ENCODE results near the gene ZBTB7C.

The ZBTB7C gene

DNA sequence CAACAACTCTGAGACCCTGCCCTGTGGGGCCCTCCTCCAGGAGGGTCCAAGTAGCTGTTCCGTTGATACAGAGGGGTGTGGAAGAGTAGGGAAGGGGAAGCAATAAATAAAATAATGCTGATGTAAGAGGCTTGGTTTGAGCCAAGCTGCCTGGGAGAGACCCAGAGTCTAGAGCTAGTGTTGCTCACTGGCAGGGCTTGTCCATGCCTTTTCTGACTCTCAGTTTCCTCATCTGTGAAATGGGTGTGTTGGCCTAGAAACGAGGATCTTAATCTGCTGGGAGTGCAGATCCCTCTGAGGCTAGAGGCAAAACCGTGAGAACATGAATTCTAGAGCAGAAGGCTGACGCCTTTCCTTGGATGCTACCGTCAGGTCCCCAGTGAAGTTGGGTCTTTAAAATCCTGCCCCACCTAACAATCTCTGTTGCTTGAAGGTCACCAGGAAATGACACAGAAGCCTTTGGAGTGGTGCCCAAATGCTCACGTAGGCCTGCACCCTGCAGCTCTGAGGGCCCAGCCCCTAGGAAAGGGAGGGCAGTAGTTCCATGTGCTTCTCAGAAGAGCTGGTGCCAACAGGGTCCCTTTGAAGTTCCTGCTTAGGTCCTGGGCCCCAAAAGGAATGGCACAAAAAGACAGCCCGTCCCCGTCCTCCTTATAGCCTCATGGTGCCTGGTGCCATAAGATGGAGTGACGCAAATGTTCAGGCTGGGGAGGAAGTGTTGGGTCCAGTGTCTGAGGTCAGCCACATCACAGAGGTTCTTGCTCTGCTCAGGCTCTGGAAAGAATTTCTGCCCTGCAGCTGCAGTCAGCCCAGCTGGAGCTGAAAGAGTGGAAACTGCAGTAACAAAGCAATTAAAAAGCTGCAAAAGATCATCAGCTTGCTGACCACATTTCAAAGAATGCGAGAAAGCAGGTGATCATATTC, 405.5 kb downstream of the ZBTB7C start:
- peak overlapping the region; percentile 22 for H3K4me2 ChIP-seq (ENCODE audit: low read length)
- no peak overlapping the region for H3K4me3 ChIP-seq (ENCODE audit: low read length)
- no peaks in the 10 kb centered on the region for H3K9me3 ChIP-seq (replicated peaks; ENCODE audit: low read length)
- H3K27me3 ChIP-seq (ENCODE audit: control insufficient read depth, insufficient read depth, low read length), result peaks cover 6% of the 10 kb centered on the region
- H3K9ac ChIP-seq (ENCODE audit: low read depth, low read length), result peak overlapping the region; percentile 27
- H3K36me3 ChIP-seq (ENCODE audit: insufficient read depth, low read length), result no peaks in the 10 kb centered on the region
- H3K4me1 ChIP-seq (ENCODE audit: control insufficient read depth, insufficient read depth, low read length), result peaks cover 18% of the 10 kb centered on the region

DNA sequence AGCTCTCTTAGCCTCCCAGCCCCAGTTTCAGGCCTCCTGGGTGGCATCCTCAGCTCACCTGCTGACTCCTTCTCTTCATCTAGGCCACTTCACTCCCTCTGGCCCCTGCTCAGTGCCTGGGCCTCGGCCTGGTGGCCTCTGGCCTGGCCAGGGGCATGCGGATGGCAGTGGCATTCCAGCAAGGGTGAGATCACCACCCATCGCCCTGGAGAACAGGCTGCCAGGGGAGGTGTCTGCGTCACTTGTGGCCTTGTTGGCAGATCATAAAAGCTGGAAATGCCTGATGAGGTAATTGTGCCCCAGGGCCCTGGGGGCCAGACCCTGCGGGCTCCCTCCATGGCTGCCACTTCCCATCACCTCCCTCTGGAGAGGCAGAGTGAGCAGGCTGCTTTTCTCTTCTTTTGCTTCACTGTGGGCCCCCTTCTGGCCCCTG, 406.2 kb downstream of the ZBTB7C start:
- H3K36me3 ChIP-seq (ENCODE audit: insufficient read depth, low read length), result no peaks in the 10 kb centered on the region
- H3K27me3 ChIP-seq (ENCODE audit: control insufficient read depth, insufficient read depth, low read length), result peaks cover 6% of the 10 kb centered on the region
- H3K4me1 ChIP-seq (ENCODE audit: control insufficient read depth, insufficient read depth, low read length), result peaks cover 18% of the 10 kb centered on the region
- H3K4me3 ChIP-seq (ENCODE audit: low read length), result no peak overlapping the region
- peak overlapping the region; percentile 22 for H3K4me2 ChIP-seq (ENCODE audit: low read length)
- H3K9ac ChIP-seq (ENCODE audit: low read depth, low read length), result peak overlapping the region; percentile 27
- no peaks in the 10 kb centered on the region for H3K9me3 ChIP-seq (replicated peaks; ENCODE audit: low read length)

DNA sequence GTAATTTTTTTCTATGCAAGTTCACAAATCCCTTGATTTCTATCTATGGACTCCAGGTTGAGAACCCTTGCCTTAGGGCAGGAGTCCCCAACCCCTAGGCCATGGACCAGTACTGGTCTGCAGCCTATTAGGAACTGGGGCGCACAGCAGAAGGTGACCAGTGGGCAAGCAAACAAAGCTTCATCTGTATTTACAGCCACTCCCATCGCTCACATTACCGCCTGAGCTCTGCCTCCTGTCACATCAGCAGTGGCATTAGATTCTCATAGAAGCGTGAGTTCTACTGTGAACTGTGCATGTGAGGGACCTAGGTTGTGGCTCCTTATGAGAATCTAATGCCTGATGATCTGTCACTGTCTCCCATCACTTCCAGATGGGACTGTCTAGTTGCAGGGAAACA, 408.5 kb downstream of the ZBTB7C start:
- Histone ChIP-seq H3K27me3 (ENCODE audit: control insufficient read depth, insufficient read depth, low read length) (peaks cover 3% of the 10 kb centered on the region), H3K9me3 (replicated peaks; ENCODE audit: low read length) (peaks cover 5% of the 10 kb centered on the region), H3K9ac (ENCODE audit: low read depth, low read length) (no peak overlapping the region), H3K4me3 (ENCODE audit: low read length) (no peak overlapping the region), H3K4me2 (ENCODE audit: low read length) (no peak overlapping the region), H3K36me3 (ENCODE audit: insufficient read depth, low read length) (no peaks in the 10 kb centered on the region), H3K4me1 (ENCODE audit: control insufficient read depth, insufficient read depth, low read length) (peaks cover 24% of the 10 kb centered on the region)

DNA sequence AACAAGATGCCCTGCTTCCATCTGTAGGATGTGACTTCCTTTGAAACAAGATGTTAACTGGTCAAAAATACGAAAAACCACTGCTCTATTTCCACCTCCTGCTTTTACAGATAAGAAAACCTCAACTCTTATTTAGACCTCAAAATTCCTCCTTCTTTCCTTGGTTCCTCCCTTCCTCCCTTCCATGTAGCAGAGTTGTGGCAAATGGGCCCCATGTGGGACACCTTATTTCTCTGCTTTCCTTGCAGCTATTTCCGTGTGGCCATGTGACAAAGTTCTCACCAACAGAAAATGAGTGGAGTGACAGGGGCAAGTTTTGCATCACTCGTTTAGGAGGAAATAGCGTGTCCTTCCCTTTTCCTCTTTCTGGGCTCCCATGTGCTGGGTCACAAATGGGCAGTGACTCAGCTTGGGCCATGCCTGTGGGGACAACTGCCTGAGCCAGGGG, 409.4 kb downstream of the ZBTB7C start:
- H3K4me2 ChIP-seq (ENCODE audit: low read length), result no peak overlapping the region
- H3K4me1 ChIP-seq (ENCODE audit: control insufficient read depth, insufficient read depth, low read length), result peaks cover 25% of the 10 kb centered on the region
- no peaks in the 10 kb centered on the region for H3K36me3 ChIP-seq (ENCODE audit: insufficient read depth, low read length)
- peaks cover 3% of the 10 kb centered on the region for H3K27me3 ChIP-seq (ENCODE audit: control insufficient read depth, insufficient read depth, low read length)
- no peak overlapping the region for H3K9ac ChIP-seq (ENCODE audit: low read depth, low read length)
- H3K4me3 ChIP-seq (ENCODE audit: low read length), result no peak overlapping the region
- H3K9me3 ChIP-seq (replicated peaks; ENCODE audit: low read length), result peaks cover 5% of the 10 kb centered on the region

DNA sequence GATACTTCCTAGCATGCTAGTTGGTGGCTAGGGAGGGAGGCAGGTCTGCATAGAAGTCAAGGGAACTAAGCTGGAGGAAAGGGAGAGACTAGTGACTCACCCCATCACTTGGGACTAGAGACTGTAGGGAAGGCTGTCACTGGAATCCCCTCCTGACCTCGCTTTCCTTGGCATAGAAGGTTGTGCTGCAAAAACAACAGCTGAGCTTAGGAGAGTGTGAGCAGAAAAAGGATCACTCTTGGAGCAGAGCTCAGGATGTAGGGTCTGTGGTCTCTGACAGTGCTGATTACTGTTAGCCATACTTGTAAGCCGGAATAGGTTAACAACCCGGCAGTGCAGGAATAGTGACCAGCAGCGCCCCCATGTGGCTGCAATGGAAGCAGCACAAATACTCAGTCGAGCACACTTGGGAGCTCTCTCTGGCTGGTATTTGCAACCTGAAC, 411.8 kb downstream of the ZBTB7C start:
- Histone ChIP-seq H3K4me1 (ENCODE audit: control insufficient read depth, insufficient read depth, low read length) (peaks cover 7% of the 10 kb centered on the region), H3K27me3 (ENCODE audit: control insufficient read depth, insufficient read depth, low read length) (peaks cover 10% of the 10 kb centered on the region), H3K9me3 (replicated peaks; ENCODE audit: low read length) (peaks cover 5% of the 10 kb centered on the region), H3K36me3 (ENCODE audit: insufficient read depth, low read length) (no peaks in the 10 kb centered on the region), H3K4me3 (ENCODE audit: low read length) (no peak overlapping the region), H3K9ac (ENCODE audit: low read depth, low read length) (no peak overlapping the region), H3K4me2 (ENCODE audit: low read length) (no peak overlapping the region)

DNA sequence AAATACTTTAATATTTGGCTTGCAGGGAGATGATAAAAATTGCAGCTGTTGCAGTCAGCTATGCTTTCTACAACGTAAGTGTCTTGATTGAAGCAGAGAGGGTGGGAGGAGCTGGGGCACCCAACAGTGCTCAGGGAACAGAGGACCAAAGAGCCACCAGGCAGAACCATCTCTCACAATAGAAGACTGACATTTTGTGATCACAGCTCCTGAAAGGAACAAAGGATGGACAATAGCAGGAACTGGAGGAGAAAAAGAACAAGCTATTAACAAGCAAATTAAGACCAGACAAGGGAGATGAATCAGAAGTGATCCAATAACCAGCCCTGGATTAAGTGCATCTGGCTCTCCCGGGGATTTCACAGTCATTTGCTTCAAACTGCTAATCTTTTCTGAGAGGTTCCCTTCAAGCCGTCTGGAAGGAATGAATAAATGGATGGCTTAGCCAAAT, 413.1 kb downstream of the ZBTB7C start:
- no peaks in the 10 kb centered on the region for H3K36me3 ChIP-seq (ENCODE audit: insufficient read depth, low read length)
- no peak overlapping the region for H3K4me3 ChIP-seq (ENCODE audit: low read length)
- H3K9me3 ChIP-seq (replicated peaks; ENCODE audit: low read length), result peaks cover 5% of the 10 kb centered on the region
- peak overlapping the region; percentile 42 for H3K4me2 ChIP-seq (ENCODE audit: low read length)
- H3K4me1 ChIP-seq (ENCODE audit: control insufficient read depth, insufficient read depth, low read length), result peaks cover 7% of the 10 kb centered on the region
- peaks cover 17% of the 10 kb centered on the region for H3K27me3 ChIP-seq (ENCODE audit: control insufficient read depth, insufficient read depth, low read length)
- H3K9ac ChIP-seq (ENCODE audit: low read depth, low read length), result no peak overlapping the region

DNA sequence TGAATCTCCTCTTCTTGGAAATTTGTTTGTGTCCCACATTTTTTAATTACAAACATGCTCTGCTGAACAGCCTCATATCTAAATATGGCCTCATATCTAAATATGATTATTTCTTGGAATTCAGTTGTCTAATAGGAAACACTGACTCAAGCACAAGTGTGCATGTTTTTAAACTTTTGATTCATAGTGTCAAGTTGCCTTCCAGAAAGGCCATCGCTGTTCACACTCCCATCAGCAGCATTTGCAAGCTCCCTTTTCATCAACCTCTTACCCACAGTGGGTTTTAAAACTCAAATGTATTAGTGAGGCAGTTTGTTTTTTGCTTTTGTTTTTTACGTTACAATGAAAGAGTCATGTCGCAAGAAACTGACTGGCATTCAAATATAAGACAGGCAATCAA, 413.5 kb downstream of the ZBTB7C start:
- Histone ChIP-seq H3K9ac (ENCODE audit: low read depth, low read length) (no peak overlapping the region), H3K4me1 (ENCODE audit: control insufficient read depth, insufficient read depth, low read length) (peaks cover 7% of the 10 kb centered on the region), H3K36me3 (ENCODE audit: insufficient read depth, low read length) (no peaks in the 10 kb centered on the region), H3K4me3 (ENCODE audit: low read length) (no peak overlapping the region), H3K27me3 (ENCODE audit: control insufficient read depth, insufficient read depth, low read length) (peaks cover 22% of the 10 kb centered on the region), H3K4me2 (ENCODE audit: low read length) (peak overlapping the region; percentile 42), H3K9me3 (replicated peaks; ENCODE audit: low read length) (peaks cover 5% of the 10 kb centered on the region)

DNA sequence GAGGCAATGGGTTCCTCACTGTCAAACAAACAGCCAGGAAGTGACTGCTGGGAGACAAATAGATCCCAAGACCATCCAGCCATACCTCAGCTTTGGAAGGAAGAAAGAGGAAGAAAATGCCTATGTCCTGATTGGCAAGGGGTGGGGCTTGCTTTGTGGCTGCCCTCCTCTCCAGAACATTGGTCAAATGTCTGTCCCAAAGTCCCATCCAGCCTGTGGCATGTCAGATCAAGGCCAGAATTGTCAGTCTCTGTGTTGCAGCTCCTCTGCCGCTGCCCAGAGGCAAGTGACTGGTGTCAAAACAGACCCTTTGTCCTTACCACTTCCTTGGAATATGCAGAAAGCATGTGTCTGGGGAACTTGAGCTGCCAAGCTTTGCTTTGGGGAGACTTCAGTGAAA, 415.8 kb downstream of the ZBTB7C start:
- H3K4me1 ChIP-seq (ENCODE audit: control insufficient read depth, insufficient read depth, low read length), result peaks cover 7% of the 10 kb centered on the region
- H3K27me3 ChIP-seq (ENCODE audit: control insufficient read depth, insufficient read depth, low read length), result peaks cover 27% of the 10 kb centered on the region
- H3K9ac ChIP-seq (ENCODE audit: low read depth, low read length), result no peak overlapping the region

DNA sequence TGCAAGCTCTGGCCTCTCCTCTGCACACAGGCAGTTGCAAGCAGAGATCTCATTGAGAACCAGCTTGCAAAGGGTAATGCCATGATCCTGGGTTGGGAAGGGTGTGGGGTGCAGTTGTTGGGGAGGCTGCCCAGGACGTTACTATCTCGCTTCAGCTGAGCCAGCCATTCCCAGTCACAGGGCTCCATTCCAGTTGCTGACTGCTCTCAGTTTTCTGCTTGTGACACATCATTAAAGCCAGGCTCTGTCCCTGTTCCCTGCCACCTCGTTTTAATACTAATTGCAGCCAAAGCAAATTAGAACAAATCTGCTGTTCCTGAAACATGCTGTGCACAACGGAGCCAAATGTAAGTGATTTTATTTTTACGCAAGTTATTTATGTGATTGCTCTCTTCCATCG, 416.2 kb downstream of the ZBTB7C start:
- Histone ChIP-seq H3K9me3 (replicated peaks; ENCODE audit: low read length) (peaks cover 5% of the 10 kb centered on the region), H3K4me1 (ENCODE audit: control insufficient read depth, insufficient read depth, low read length) (peaks cover 7% of the 10 kb centered on the region), H3K9ac (ENCODE audit: low read depth, low read length) (no peak overlapping the region), H3K4me3 (ENCODE audit: low read length) (no peak overlapping the region), H3K4me2 (ENCODE audit: low read length) (no peak overlapping the region), H3K36me3 (ENCODE audit: insufficient read depth, low read length) (no peaks in the 10 kb centered on the region), H3K27me3 (ENCODE audit: control insufficient read depth, insufficient read depth, low read length) (peaks cover 27% of the 10 kb centered on the region)

More for the DNA sequence above, 415.8 kb downstream of the ZBTB7C start:
- Histone ChIP-seq H3K4me2 (ENCODE audit: low read length) (no peak overlapping the region), H3K4me3 (ENCODE audit: low read length) (no peak overlapping the region), H3K36me3 (ENCODE audit: insufficient read depth, low read length) (no peaks in the 10 kb centered on the region), H3K9me3 (replicated peaks; ENCODE audit: low read length) (peaks cover 5% of the 10 kb centered on the region)

DNA sequence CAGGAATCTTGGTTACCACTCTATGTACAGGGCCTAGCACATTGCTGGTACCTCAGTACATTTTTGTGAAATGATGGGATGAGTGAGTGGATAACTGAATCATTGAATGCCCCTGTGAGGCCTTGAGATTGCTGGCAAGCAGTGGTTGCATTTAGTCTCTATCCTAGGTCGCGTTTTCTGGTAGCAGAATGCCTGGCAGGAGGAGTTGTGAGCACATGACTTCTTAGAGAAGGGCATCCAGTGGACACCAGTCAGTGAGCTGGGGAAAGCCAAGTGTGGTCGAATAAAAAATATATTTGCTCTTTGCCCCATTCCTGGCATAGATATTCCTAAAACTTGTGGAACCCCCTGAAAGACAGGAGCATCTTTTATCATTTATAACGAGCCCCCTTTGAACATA, 416.9 kb downstream of the ZBTB7C start:
- Histone ChIP-seq H3K9me3 (replicated peaks; ENCODE audit: low read length) (peaks cover 2% of the 10 kb centered on the region), H3K9ac (ENCODE audit: low read depth, low read length) (no peak overlapping the region), H3K4me3 (ENCODE audit: low read length) (no peak overlapping the region), H3K36me3 (ENCODE audit: insufficient read depth, low read length) (no peaks in the 10 kb centered on the region), H3K27me3 (ENCODE audit: control insufficient read depth, insufficient read depth, low read length) (peaks cover 27% of the 10 kb centered on the region), H3K4me2 (ENCODE audit: low read length) (no peak overlapping the region), H3K4me1 (ENCODE audit: control insufficient read depth, insufficient read depth, low read length) (peaks cover 7% of the 10 kb centered on the region)

DNA sequence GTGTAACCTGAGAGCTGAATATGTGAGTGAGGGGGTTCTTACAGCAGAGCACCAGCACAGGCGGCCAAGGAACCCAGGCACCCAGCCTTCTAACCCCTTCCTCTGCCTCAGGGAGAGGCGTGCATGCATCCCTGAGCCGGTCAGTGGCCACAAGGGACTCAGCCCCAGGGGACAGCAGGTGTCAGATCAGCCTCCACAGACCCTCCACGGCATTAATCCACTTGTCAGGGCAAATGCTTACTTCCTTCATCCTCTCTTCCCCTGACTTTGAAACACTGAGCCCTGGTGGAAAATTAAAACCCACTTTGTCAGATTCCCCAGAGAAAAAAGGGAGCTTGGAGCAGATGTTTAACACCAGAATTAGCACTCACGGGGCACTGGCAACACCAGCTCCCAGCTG, 418.2 kb downstream of the ZBTB7C start:
- H3K4me3 ChIP-seq (ENCODE audit: low read length), result no peak overlapping the region
- H3K27me3 ChIP-seq (ENCODE audit: control insufficient read depth, insufficient read depth, low read length), result peaks cover 27% of the 10 kb centered on the region
- H3K9ac ChIP-seq (ENCODE audit: low read depth, low read length), result no peak overlapping the region
- no peaks in the 10 kb centered on the region for H3K36me3 ChIP-seq (ENCODE audit: insufficient read depth, low read length)
- no peaks in the 10 kb centered on the region for H3K9me3 ChIP-seq (replicated peaks; ENCODE audit: low read length)
- H3K4me2 ChIP-seq (ENCODE audit: low read length), result no peak overlapping the region
- peaks cover 10% of the 10 kb centered on the region for H3K4me1 ChIP-seq (ENCODE audit: control insufficient read depth, insufficient read depth, low read length)

DNA sequence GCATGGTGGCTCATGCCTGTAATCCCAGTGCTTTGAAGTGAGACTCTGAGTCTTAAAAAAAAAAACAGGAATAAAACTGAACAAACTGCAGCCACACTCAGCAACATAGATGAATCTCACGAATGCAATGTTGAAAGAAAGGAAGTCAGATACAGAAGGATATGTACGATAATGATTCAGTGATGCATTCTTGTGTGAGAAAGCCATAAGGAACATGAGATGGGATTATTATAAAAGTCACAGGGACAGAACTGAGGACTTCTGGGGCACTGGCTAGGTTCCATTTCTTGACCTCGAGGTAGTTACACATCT, 421.8 kb downstream of the ZBTB7C start:
- Histone ChIP-seq H3K4me3 (ENCODE audit: low read length) (no peak overlapping the region), H3K9ac (ENCODE audit: low read depth, low read length) (no peak overlapping the region), H3K27me3 (ENCODE audit: control insufficient read depth, insufficient read depth, low read length) (peaks cover 26% of the 10 kb centered on the region), H3K4me1 (ENCODE audit: control insufficient read depth, insufficient read depth, low read length) (peaks cover 7% of the 10 kb centered on the region), H3K9me3 (replicated peaks; ENCODE audit: low read length) (no peaks in the 10 kb centered on the region), H3K4me2 (ENCODE audit: low read length) (peak overlapping the region; percentile 14), H3K36me3 (ENCODE audit: insufficient read depth, low read length) (no peaks in the 10 kb centered on the region)
